ENCODE results near the gene ERBB2. TPM values are rescaled to one million over a fixed set of nuclear protein-coding genes. Genes with fewer than 3 reads are reported as not detected.

ERBB2 gene
- total RNA-seq, 1 donor from 2014 or later = 84.4 TPM

GRCh38 chr17:39664581-39665561 is 35.0 kb upstream of the ERBB2 start, which contains the start of gene TCAP:
Gene TCAP, plus strand, starts transcription at chr17:39665349. Its CDS starts 11 bp downstream, at chr17:39665360.
- no peak for DNase-seq (ENCODE audit: low spot score)
- intact Hi-C loops (cut with DNase I) = loop anchor here (2.0 to 5.0 kb wide), 2 partner anchors 14 to 67 kb away; partner anchors contain the start of gene MIEN1

GRCh38 chr17:39665642-39666224 is 34.1 kb upstream of the ERBB2 start:
- no peak for DNase-seq (ENCODE audit: low spot score)

GRCh38 chr17:39666231-39666600 is 33.6 kb upstream of the ERBB2 start:
- intact Hi-C loops (cut with DNase I) = loop anchor here (5.0 kb wide), 1 partner anchor 66 kb away; the partner anchor contains the start of gene MIEN1
- DNase-seq (ENCODE audit: low spot score) = no peak

More at GRCh38 chr17:39665642-39666224, 34.1 kb upstream of the ERBB2 start:
- intact Hi-C loops (cut with DNase I) = loop anchor here (2.0 to 5.0 kb wide), 2 partner anchors 13 to 67 kb away; partner anchors contain the start of gene MIEN1

GRCh38 chr17:39666601-39667261 is 33.1 kb upstream of the ERBB2 start:
- intact Hi-C loops (cut with DNase I) = loop anchor here (5.0 kb wide), 1 partner anchor 66 kb away; the partner anchor contains the start of gene MIEN1
- no peak for DNase-seq (ENCODE audit: low spot score)

GRCh38 chr17:39667262-39667944 is 32.5 kb upstream of the ERBB2 start:
- intact Hi-C loops (cut with DNase I) = loop anchor here (5.0 kb wide), 1 partner anchor 65 kb away; the partner anchor contains the start of gene MIEN1
- DNase-seq (ENCODE audit: low spot score) = no peak

GRCh38 chr17:39667945-39668924 is 31.6 kb upstream of the ERBB2 start, which contains the start of gene PNMT:
Gene PNMT, plus strand, starts transcription at chr17:39668453. Its CDS starts 23 bp downstream, at chr17:39668476.
- intact Hi-C loops (cut with DNase I) = loop anchor here (5.0 kb wide), 1 partner anchor 64 kb away; the partner anchor contains the start of gene MIEN1
- no peak for DNase-seq (ENCODE audit: low spot score)

GRCh38 chr17:39669897-39670735 is 29.7 kb upstream of the ERBB2 start:
- intact Hi-C loops (cut with DNase I) = loop anchor here (5.0 kb wide), 1 partner anchor 62 kb away; the partner anchor contains the start of gene MIEN1

GRCh38 chr17:39670746-39671145 is 29.1 kb upstream of the ERBB2 start:
- no peak for DNase-seq (ENCODE audit: low spot score)
- intact Hi-C loops (cut with DNase I) = no loop called here

More at GRCh38 chr17:39669897-39670735, 29.7 kb upstream of the ERBB2 start:
- DNase-seq (ENCODE audit: low spot score) = no peak

GRCh38 chr17:39671651-39672521 is 28.0 kb upstream of the ERBB2 start:
- intact Hi-C loops (cut with DNase I) = no loop called here

GRCh38 chr17:39672522-39673334 is 27.1 kb upstream of the ERBB2 start:
- intact Hi-C loops (cut with DNase I) = no loop called here
- DNase-seq (ENCODE audit: low spot score) = no peak

More at GRCh38 chr17:39671651-39672521, 28.0 kb upstream of the ERBB2 start:
- DNase-seq (ENCODE audit: low spot score) = no peak

GRCh38 chr17:39673335-39674081 is 26.4 kb upstream of the ERBB2 start:
- intact Hi-C loops (cut with DNase I) = no loop called here
- no peak for DNase-seq (ENCODE audit: low spot score)

- no peak for DNase-seq (ENCODE audit: low spot score)
- intact Hi-C loops (cut with DNase I) = no loop called here
Measured at GRCh38 chr17:39674179-39674578, 25.7 kb upstream of the ERBB2 start.

GRCh38 chr17:39674702-39675389 is 25.0 kb upstream of the ERBB2 start:
- DNase-seq (ENCODE audit: low spot score) = no peak
- intact Hi-C loops (cut with DNase I) = no loop called here
